SK-N-SH (cell line): Measurements from ENCODE around the gene CCNK.

Experiments
- CTCF ChIP-seq: fragments of 200-600 bp; sonication (generic); IDR thresholded peaks from 2 replicates; pipeline ENCODE4 v1.6.1; 2017; ENCODE audit warnings: antibody characterized with exemption, mild to moderate bottlenecking, moderate library complexity
- EP300 ChIP-seq, 2 experiments: IDR thresholded peaks; 2 replicates each; pipeline versions ENCODE4 v1.4.0 to v1.6.1; 2012; ENCODE audit warnings: borderline replicate concordance in 1 of 2, low read depth in 1 of 2, low read length in 1 of 2
- JUND ChIP-seq: IDR thresholded peaks from 2 replicates; pipeline ENCODE4 v1.4.0; 2012
- PBX3 ChIP-seq: IDR thresholded peaks from 2 replicates; pipeline ENCODE4; 2012
- POLR2AphosphoS5 ChIP-seq: IDR thresholded peaks from 2 replicates; pipeline ENCODE4 v1.6.1; 2012; ENCODE audit warnings: low read depth, low read length
- RXRA ChIP-seq: IDR thresholded peaks from 2 replicates; pipeline ENCODE4 v1.4.0; 2012; ENCODE audit warnings: low read depth, mild to moderate bottlenecking, borderline replicate concordance
- SIN3A ChIP-seq: IDR thresholded peaks from 2 replicates; pipeline ENCODE4 v1.6.1; 2012; ENCODE audit warnings: low read depth, mild to moderate bottlenecking, low read length, moderate library complexity, borderline replicate concordance

DNA sequence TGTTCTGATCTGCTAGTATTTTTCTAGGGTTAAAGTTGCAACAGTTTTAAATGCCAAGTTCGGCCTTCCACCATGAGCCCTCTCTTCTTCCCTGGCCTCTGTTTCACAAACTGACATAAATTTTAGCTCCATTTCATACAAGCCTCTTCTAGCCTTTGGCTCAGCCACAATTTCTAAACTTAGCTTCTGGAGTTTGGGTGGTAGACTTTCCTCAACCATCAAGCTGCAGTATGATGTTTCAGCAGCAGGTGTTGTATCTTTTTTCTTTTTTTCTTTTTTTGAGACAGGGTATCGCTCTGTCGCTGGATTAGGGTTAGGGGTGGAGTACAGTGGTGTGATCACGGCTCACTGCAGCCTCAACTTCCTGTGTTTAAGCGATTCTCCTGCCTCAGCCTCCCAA, 30.0 kb upstream of the CCNK start:
- no peak for TF ChIP-seq EP300 (IDR thresholded peaks at IDR 0.05; ENCODE audit: borderline replicate concordance in 1 of 2, low read depth in 1 of 2, low read length in 1 of 2)
- no peak for TF ChIP-seq PBX3
- TF ChIP-seq JUND: no peak
- no peak for TF ChIP-seq SIN3A
- TF ChIP-seq CTCF: no peak
- no peak for TF ChIP-seq POLR2AphosphoS5
- no peak for TF ChIP-seq RXRA
